ENCODE results near the gene KRT36.

The KRT36 gene

DNA sequence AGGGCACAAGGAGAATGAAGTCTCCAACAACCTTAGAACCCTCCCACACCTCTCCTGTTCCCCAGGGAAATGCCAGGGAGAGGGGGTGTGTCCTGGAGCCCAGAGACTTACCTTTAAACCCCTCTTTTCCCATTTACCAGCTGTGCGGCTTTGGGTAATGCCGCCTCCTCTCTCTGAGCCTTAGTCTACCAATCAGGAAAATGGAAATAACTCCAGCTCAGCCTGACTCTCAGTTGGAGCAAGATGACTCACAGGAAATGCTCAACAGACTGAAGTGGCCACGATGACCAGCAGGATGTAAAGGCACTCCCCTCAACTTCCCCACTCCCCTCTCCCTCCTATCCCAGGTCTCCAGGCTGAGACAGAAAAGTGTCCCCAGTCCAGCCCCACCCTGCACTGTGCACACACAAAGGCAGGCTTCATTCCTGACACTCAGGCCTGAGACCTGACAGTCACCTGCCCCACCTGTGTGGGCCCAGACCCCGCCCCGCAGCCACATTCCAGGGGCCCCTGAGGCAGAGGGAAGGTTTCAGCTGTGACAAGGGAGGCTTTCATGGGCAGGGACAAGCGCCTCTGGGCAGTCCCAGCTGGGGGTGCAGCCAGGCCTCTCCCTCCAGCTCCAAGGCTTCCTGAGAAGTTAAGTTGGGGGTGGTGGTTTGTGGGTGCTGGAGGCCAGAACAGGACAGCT, 32.0 kb upstream of the KRT36 start:
- no peaks in the 10 kb centered on the region for H3K4me1 ChIP-seq (ENCODE audit: control insufficient read depth, insufficient read depth, low read length)
- no peak overlapping the region for H3K27ac ChIP-seq (ENCODE audit: low read length)
- H3K9ac ChIP-seq (ENCODE audit: low read length in 2 of 2), result no peak overlapping the region
- H3K36me3 ChIP-seq (ENCODE audit: control insufficient read depth in 2 of 2, insufficient read depth in 2 of 2, low read length in 2 of 2), result no peaks in the 10 kb centered on the region
- H3K27me3 ChIP-seq (ENCODE audit: control insufficient read depth in 1 of 2, insufficient read depth in 2 of 2, low read length in 2 of 2), result peaks cover 1 to 12% of the 10 kb centered on the region in 2 donors
- H3K9me3 ChIP-seq (ENCODE audit: control insufficient read depth in 2 of 2, low read length in 2 of 2), result no peaks in the 10 kb centered on the region
- no peak overlapping the region for H3K4me3 ChIP-seq (ENCODE audit: low read length in 2 of 2)

DNA sequence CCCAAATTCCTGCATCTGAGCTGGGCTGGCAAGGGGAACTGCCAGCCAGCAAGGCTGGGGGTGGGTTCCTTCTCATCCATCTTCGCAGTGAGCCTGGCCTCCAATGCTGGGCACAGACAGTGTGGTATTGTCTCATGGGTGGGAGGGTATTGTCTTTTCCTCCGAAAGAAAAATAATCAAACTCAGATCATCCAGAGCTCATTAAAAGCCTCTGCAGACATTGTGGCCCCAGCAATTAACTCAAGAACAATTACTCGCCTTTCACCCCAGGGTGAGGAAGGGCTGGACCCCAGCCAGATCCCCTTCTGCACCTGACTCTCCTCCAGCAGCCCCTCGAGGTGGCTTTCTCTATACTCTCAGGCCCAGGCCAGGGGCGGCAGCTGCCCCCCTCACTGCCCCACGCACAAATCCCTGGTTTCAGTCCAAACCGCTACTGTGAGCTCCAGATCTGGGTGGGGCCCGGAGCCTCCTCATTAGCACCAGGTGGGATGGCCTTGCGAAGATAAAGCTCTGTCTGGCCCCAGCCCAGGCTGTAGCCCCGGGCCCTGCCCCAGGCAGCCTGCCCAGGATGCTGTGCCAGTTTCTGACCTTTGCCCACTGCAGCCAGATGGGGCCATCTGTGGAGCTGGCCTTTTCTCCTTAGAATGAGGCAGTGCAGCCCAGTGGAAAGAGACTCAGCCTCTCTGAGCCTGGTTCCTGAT, 31.3 kb upstream of the KRT36 start:
- Histone ChIP-seq H3K4me3 (ENCODE audit: low read length in 2 of 2) (no peak overlapping the region), H3K36me3 (ENCODE audit: control insufficient read depth in 2 of 2, insufficient read depth in 2 of 2, low read length in 2 of 2) (no peaks in the 10 kb centered on the region), H3K9ac (ENCODE audit: low read length in 2 of 2) (no peak overlapping the region), H3K4me1 (ENCODE audit: control insufficient read depth, insufficient read depth, low read length) (no peaks in the 10 kb centered on the region), H3K9me3 (ENCODE audit: control insufficient read depth in 2 of 2, low read length in 2 of 2) (no peaks in the 10 kb centered on the region), H3K27me3 (ENCODE audit: control insufficient read depth in 1 of 2, insufficient read depth in 2 of 2, low read length in 2 of 2) (peaks cover 0 to 14% of the 10 kb centered on the region in 2 donors), H3K27ac (ENCODE audit: low read length) (no peak overlapping the region)

DNA sequence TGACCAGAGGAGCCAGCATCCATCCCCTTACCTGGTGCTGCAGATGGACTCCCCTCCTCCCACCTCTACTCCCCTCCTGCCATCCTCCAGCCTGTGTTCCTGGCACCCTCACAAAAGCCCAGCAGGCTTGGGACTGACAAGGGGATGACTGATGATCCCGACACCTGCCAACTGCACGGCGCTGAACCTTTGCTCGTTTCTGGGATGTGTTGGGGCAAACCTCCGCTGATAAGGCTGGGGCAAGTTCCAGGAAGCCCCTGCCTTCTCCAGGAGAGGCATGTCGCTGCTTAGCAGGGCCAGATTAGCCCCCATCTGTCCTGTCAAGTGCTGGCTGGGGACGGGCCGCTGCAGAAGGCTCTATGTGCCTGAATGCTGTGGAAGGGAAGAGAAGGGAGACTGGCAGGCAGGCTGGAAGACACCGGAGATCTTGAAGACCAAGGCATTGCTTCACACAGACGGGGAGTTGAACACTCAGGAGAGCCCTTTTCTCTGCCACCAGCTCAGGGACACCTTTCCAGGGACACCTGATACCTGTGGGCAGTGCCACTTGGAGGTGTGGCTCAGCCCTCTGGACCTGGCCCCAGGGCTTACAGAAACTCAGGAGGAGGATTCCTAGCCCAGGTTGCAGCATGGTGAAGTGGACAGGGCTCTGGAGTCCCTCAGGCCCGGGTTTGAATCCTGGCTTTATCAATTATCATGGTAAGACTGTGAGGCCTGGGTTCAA, 30.0 kb upstream of the KRT36 start:
- no peak overlapping the region for H3K27ac ChIP-seq (ENCODE audit: low read length)
- no peaks in the 10 kb centered on the region for H3K36me3 ChIP-seq (ENCODE audit: control insufficient read depth in 2 of 2, insufficient read depth in 2 of 2, low read length in 2 of 2)
- no peak overlapping the region for H3K9ac ChIP-seq (ENCODE audit: low read length in 2 of 2)
- H3K4me1 ChIP-seq (ENCODE audit: control insufficient read depth, insufficient read depth, low read length), result no peaks in the 10 kb centered on the region
- peaks cover 0 to 14% of the 10 kb centered on the region in 2 donors for H3K27me3 ChIP-seq (ENCODE audit: control insufficient read depth in 1 of 2, insufficient read depth in 2 of 2, low read length in 2 of 2)
- no peak overlapping the region for H3K4me3 ChIP-seq (ENCODE audit: low read length in 2 of 2)
- no peaks in the 10 kb centered on the region for H3K9me3 ChIP-seq (ENCODE audit: control insufficient read depth in 2 of 2, low read length in 2 of 2)

DNA sequence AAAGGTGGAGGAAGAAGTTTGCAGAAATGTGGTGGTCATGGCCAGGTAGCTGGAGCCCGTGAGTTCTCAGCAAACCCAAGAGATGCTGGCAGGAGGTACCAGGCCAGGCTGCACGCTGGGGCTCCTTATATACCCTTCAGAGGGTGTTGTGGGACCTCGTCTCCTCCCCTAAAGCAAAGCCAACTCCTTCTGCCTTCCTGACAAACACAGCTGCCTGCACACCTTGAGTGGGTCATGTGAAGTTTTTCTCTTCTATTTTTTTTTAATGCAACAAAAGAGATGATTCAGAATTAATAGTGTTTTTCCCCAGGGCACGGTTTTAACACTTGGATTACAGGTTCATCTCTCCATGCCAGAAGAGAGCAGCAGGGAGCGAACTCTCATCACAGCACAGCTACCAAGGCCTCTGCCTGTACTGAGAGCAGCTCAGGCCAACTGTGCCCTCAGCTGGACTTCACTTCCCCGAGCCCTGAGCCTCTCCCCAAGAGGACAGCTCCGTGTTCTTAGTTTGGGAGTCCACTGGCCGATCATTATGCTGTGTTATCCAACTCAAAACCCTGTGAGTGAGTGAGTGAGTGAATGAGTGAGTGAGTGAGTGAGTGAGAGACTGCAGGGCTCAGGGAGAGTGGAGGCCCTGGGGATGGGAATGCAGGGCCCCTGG, 29.2 kb upstream of the KRT36 start, which contains the start of gene KRT15:
TSS of gene KRT15 (minus strand) at position 102 of the 661 bp plus-strand sequence. CDS start at position 39, 63 bp downstream.
- Histone ChIP-seq H3K27me3 (ENCODE audit: control insufficient read depth in 1 of 2, insufficient read depth in 2 of 2, low read length in 2 of 2) (peaks cover 0 to 11% of the 10 kb centered on the region in 2 donors), H3K36me3 (ENCODE audit: control insufficient read depth in 2 of 2, insufficient read depth in 2 of 2, low read length in 2 of 2) (no peaks in the 10 kb centered on the region), H3K27ac (ENCODE audit: low read length) (no peak within 1 kb of the TSS), H3K9me3 (ENCODE audit: control insufficient read depth in 2 of 2, low read length in 2 of 2) (no peaks in the 10 kb centered on the region), H3K4me3 (ENCODE audit: low read length in 2 of 2) (no peak within 1 kb of the TSS), H3K4me1 (ENCODE audit: control insufficient read depth, insufficient read depth, low read length) (no peaks in the 10 kb centered on the region), H3K9ac (ENCODE audit: low read length in 2 of 2) (no peak within 1 kb of the TSS)

DNA sequence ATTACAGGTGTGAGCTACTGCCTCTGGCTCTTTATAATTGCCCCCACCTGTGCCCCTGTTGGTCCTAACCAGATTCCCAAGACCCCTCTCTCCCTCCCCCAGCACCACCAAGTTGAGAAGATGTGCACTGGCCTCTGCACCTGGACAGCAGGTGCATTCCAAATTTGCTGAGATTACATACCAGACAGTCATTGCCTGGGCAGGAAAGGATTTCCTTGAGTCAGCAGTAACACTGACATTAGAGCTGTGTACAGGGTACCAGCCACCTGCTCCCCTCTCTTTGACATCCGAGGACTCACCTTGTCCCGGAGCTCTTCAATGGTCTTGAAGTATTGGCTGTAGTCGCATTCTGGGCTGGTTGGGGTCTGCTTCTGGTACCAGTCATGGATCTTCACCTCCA, 28.3 kb upstream of the KRT36 start:
- H3K27ac ChIP-seq (ENCODE audit: low read length), result no peak overlapping the region
- H3K36me3 ChIP-seq (ENCODE audit: control insufficient read depth in 2 of 2, insufficient read depth in 2 of 2, low read length in 2 of 2), result no peaks in the 10 kb centered on the region
- H3K4me1 ChIP-seq (ENCODE audit: control insufficient read depth, insufficient read depth, low read length), result no peaks in the 10 kb centered on the region
- H3K9me3 ChIP-seq (ENCODE audit: control insufficient read depth in 2 of 2, low read length in 2 of 2), result no peaks in the 10 kb centered on the region
- H3K4me3 ChIP-seq (ENCODE audit: low read length in 2 of 2), result no peak overlapping the region
- no peak overlapping the region for H3K9ac ChIP-seq (ENCODE audit: low read length in 2 of 2)
- H3K27me3 ChIP-seq (ENCODE audit: control insufficient read depth in 1 of 2, insufficient read depth in 2 of 2, low read length in 2 of 2), result peaks cover 0 to 11% of the 10 kb centered on the region in 2 donors

DNA sequence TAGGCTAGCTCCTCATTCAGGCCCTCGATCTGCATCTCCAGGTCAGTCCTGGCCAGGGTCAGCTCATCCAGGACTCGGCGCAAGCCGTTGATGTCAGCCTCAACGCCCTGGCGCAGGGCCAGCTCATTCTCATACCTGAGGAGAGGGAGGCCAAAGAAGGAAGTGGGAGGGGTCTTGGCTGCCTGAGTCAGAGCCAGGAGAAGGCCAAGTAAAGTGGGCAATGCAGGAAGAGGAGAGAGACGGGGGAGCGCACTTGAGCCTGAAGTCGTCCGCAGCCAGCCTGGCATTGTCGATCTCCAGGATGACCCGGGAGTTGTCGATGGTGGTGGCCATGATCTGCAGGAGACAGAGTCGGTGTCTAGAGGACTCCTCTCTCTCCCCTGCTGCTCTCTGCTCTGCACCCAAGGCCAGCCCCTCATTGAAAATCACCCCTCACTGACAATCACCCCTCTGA, 27.1 kb upstream of the KRT36 start:
- Histone ChIP-seq H3K4me1 (ENCODE audit: control insufficient read depth, insufficient read depth, low read length) (no peaks in the 10 kb centered on the region), H3K27me3 (ENCODE audit: control insufficient read depth in 1 of 2, insufficient read depth in 2 of 2, low read length in 2 of 2) (peaks cover 0 to 10% of the 10 kb centered on the region in 2 donors), H3K27ac (ENCODE audit: low read length) (no peak overlapping the region), H3K9ac (ENCODE audit: low read length in 2 of 2) (no peak overlapping the region), H3K9me3 (ENCODE audit: control insufficient read depth in 2 of 2, low read length in 2 of 2) (no peaks in the 10 kb centered on the region), H3K4me3 (ENCODE audit: low read length in 2 of 2) (no peak overlapping the region), H3K36me3 (ENCODE audit: control insufficient read depth in 2 of 2, insufficient read depth in 2 of 2, low read length in 2 of 2) (no peaks in the 10 kb centered on the region)

DNA sequence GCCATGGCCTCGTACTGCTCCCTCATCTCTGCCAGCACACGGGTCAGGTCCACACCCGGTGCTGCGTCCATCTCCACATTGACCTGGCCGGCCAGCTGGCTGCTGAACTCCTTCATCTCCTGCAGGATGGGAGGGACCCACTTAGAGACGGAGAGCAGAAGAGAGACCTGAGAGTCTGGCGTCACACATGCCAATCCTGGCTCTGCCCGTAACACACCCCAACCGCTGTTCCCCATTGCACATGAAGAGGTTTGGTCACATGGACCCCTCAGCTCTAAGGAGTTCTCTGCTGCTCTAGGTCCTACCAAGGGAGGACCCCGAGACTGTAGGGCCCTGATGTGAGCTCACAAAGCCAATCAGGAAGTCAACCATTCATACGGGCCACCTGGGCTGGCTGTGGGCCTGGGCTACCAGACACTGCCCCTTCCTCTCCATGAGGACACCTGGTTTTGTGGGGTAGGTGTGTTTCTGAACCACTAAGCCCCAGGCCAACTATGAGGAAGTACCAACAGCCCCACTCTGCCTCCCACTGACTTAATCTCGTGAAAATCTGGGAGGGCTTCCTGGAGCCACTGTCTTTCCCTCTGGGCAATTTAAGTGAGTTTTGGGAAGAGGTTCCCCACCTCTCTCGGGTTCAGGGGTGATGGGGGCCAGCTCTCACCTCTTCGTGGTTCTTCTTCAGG, 26.6 kb upstream of the KRT36 start:
- no peak overlapping the region for H3K27ac ChIP-seq (ENCODE audit: low read length)
- no peak overlapping the region for H3K4me3 ChIP-seq (ENCODE audit: low read length in 2 of 2)
- H3K36me3 ChIP-seq (ENCODE audit: control insufficient read depth in 2 of 2, insufficient read depth in 2 of 2, low read length in 2 of 2), result no peaks in the 10 kb centered on the region
- H3K27me3 ChIP-seq (ENCODE audit: control insufficient read depth in 1 of 2, insufficient read depth in 2 of 2, low read length in 2 of 2), result peaks cover 0 to 9% of the 10 kb centered on the region in 2 donors
- no peaks in the 10 kb centered on the region for H3K9me3 ChIP-seq (ENCODE audit: control insufficient read depth in 2 of 2, low read length in 2 of 2)
- no peak overlapping the region for H3K9ac ChIP-seq (ENCODE audit: low read length in 2 of 2)
- no peaks in the 10 kb centered on the region for H3K4me1 ChIP-seq (ENCODE audit: control insufficient read depth, insufficient read depth, low read length)

DNA sequence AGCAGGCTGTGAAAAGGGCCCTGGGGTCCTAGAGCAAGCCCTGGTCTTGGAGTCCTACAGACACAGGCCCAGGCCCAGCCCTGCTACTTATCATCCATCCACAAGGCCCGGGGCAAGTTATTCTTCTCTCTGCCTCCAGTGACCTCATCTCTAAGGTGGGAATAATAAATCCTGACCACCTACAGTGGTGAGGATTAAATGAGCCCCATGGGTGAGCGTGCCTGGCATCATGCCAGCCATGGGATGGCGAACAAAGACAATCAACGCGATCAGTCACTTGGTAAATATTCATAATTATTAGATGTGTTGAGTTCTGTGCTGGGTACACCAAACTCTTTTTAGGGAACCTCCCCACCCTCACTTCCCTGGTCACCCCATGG, 23.4 kb upstream of the KRT36 start:
- H3K4me1 ChIP-seq (ENCODE audit: control insufficient read depth, insufficient read depth, low read length), result no peaks in the 10 kb centered on the region
- no peaks in the 10 kb centered on the region for H3K36me3 ChIP-seq (ENCODE audit: control insufficient read depth in 2 of 2, insufficient read depth in 2 of 2, low read length in 2 of 2)
- no peak overlapping the region for H3K27ac ChIP-seq (ENCODE audit: low read length)
- H3K4me3 ChIP-seq (ENCODE audit: low read length in 2 of 2), result no peak overlapping the region
- no peak overlapping the region for H3K9ac ChIP-seq (ENCODE audit: low read length in 2 of 2)
- H3K9me3 ChIP-seq (ENCODE audit: control insufficient read depth in 2 of 2, low read length in 2 of 2), result no peaks in the 10 kb centered on the region
- peaks cover 0 to 6% of the 10 kb centered on the region in 2 donors for H3K27me3 ChIP-seq (ENCODE audit: control insufficient read depth in 1 of 2, insufficient read depth in 2 of 2, low read length in 2 of 2)

DNA sequence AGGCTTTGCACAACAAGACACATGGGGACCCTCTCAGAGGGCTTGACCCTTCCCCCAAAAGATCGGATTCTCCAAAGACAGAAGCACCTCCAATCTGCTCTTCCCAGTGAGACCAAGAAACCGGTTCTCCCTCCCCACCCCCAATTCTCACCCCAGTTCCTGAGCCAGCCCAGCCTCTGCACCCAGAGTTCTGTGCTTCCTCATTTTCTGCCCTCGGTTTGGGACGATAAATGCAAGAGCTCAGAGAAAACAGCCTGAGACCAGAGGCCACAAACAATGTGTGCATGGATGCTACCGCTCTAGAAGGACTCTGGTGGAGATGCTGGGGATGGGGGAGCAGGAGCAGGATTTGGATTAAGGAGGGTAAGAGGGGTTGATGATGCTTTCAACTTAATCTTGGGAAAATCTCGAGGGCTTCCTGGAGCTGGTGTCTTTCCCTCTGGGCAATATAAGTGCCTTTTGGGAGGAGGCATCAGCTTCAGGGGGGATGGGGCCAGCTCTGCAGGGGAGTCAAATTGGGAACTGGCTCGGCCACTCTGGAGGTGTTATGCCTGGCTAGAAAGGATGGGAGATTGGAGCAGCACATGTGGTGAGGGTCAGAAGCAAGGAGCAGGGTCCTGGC, 22.9 kb upstream of the KRT36 start:
- Histone ChIP-seq H3K9ac (ENCODE audit: low read length in 2 of 2) (no peak overlapping the region), H3K36me3 (ENCODE audit: control insufficient read depth in 2 of 2, insufficient read depth in 2 of 2, low read length in 2 of 2) (no peaks in the 10 kb centered on the region), H3K9me3 (ENCODE audit: control insufficient read depth in 2 of 2, low read length in 2 of 2) (no peaks in the 10 kb centered on the region), H3K27me3 (ENCODE audit: control insufficient read depth in 1 of 2, insufficient read depth in 2 of 2, low read length in 2 of 2) (peaks cover 0 to 6% of the 10 kb centered on the region in 2 donors), H3K4me3 (ENCODE audit: low read length in 2 of 2) (no peak overlapping the region), H3K27ac (ENCODE audit: low read length) (no peak overlapping the region), H3K4me1 (ENCODE audit: control insufficient read depth, insufficient read depth, low read length) (no peaks in the 10 kb centered on the region)

DNA sequence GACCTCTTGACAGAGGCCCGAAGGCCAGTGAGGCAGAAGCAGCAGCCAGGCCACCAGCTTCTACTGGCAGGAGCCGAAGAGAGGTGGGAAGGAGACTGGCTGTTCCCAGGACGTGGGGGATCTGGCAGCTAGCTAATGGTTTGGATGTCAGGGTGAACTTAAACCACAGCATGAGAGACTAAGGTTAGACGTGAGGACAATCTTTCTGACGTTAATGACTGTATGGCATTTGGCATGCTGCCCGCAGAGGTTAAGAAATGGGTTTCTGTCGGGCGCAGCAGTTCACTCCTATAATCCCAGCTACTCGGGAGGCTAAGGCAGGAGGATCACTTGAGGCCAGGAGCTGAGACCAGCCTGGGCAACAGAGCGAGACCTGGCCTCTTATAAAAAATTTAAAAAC, 22.0 kb upstream of the KRT36 start:
- Histone ChIP-seq H3K27me3 (ENCODE audit: control insufficient read depth in 1 of 2, insufficient read depth in 2 of 2, low read length in 2 of 2) (peaks cover 0 to 3% of the 10 kb centered on the region in 2 donors), H3K4me1 (ENCODE audit: control insufficient read depth, insufficient read depth, low read length) (no peaks in the 10 kb centered on the region), H3K4me3 (ENCODE audit: low read length in 2 of 2) (no peak overlapping the region), H3K9ac (ENCODE audit: low read length in 2 of 2) (no peak overlapping the region), H3K9me3 (ENCODE audit: control insufficient read depth in 2 of 2, low read length in 2 of 2) (no peaks in the 10 kb centered on the region), H3K27ac (ENCODE audit: low read length) (no peak overlapping the region), H3K36me3 (ENCODE audit: control insufficient read depth in 2 of 2, insufficient read depth in 2 of 2, low read length in 2 of 2) (no peaks in the 10 kb centered on the region)
